MCF 10A (cell line): ENCODE measurements around the gene IREB2. TPM values are rescaled to one million over a fixed set of nuclear protein-coding genes. Genes with fewer than 3 reads are reported as not detected.

Experiments
- BruUV-seq: library from RNA; stranded (reverse); fragments of 400-500 nt; replicated peaks from 2 replicates; lab custom pipeline; 2021; lab: Mats Ljungman, UMichigan
- CTCF ChIA-PET: fragments of 300-600 bp; sonication (Branson Sonifier 250); formaldehyde crosslinking; extraction: SDS; loops from one replicate; lab custom pipeline; 2021; ENCODE audit warnings: antibody characterized with exemption, inconsistent platforms; lab: Yijun Ruan, JAX
- POLR2A ChIA-PET: fragments of 300-600, 350-650 bp; sonication (Branson Sonifier 250); formaldehyde crosslinking; extraction: SDS; loops from one replicate; lab custom pipeline; 2020; ENCODE audit warnings: antibody characterized with exemption, inconsistent platforms; lab: Yijun Ruan, JAX
- DNase-seq: peaks from one replicate; pipeline ENCODE4 v3.0.0-alpha.2; 2018; ENCODE audit not compliant: unreplicated experiment
- H3K27ac Mint-ChIP-seq: one replicate; pipeline ENCODE4 v1.8.0; 2022; ENCODE audit warnings: mild to moderate bottlenecking, low read depth, mixed read lengths; ENCODE audit not compliant: unreplicated experiment
- H3K27me3 Mint-ChIP-seq: one replicate; pipeline ENCODE4 v1.8.0; 2022; ENCODE audit warnings: mixed read lengths; ENCODE audit not compliant: insufficient read depth, unreplicated experiment
- H3K36me3 Mint-ChIP-seq: one replicate; pipeline ENCODE4 v1.8.0; 2022; ENCODE audit warnings: mild to moderate bottlenecking, moderate library complexity, mixed read lengths; ENCODE audit not compliant: insufficient read depth, unreplicated experiment
- H3K4me1 Mint-ChIP-seq: one replicate; pipeline ENCODE4 v1.8.0; 2022; ENCODE audit warnings: mixed read lengths; ENCODE audit not compliant: insufficient read depth, unreplicated experiment
- H3K4me3 Mint-ChIP-seq: one replicate; pipeline ENCODE4 v1.8.0; 2022; ENCODE audit warnings: mild to moderate bottlenecking, moderate library complexity, mixed read lengths; ENCODE audit not compliant: unreplicated experiment
- H3K9me3 Mint-ChIP-seq: one replicate; pipeline ENCODE4 v1.8.0; 2022; ENCODE audit warnings: mixed read lengths; ENCODE audit not compliant: unreplicated experiment
- intact Hi-C: fragments of 100-400 bp; cut with micrococcal nuclease; formaldehyde crosslinking; loops from 2 replicates; pipeline ENCODE4 v1.14.1; 2022
- total RNA-seq: library from RNA; stranded (reverse); gene quantifications from 2 replicates; pipeline ENCODE4 v1.2.3, GENCODE V29; 2022
- TF ChIP-seq, protein P1 (sequence below): fragments of 200-600 bp; IDR thresholded peaks from one replicate; pipeline ENCODE4 v1.8.0; 2022; ENCODE audit warnings: antibody characterized with exemption, mild to moderate bottlenecking; ENCODE audit not compliant: unreplicated experiment

Gene IREB2
- total RNA-seq, 1 experiment from 2014 or later: 43.4 TPM

DNA sequence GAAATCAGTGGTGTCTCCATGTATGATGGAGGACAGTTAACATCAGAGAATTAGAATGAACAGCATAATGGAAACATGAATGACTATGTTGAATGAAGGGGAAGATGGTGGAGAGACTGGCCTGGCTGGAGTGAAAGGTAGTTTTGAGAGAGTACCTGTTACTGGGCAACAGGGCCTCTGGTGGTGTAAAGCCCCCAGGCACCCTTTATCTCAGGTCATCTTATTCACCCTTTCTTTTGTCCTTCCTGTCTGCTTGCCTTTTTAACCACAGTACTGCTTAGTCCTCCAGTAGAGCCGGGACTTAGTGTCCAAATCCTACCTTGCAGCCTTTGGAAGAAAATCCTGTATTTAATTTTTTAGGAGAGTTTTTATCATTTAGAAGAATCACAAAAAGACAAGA is 6.2 kb downstream of the IREB2 start:
- BruUV-seq: no TSS peak
- no peak overlapping the region for H3K27ac Mint-ChIP-seq
- intact Hi-C loops: no loop called here

DNA sequence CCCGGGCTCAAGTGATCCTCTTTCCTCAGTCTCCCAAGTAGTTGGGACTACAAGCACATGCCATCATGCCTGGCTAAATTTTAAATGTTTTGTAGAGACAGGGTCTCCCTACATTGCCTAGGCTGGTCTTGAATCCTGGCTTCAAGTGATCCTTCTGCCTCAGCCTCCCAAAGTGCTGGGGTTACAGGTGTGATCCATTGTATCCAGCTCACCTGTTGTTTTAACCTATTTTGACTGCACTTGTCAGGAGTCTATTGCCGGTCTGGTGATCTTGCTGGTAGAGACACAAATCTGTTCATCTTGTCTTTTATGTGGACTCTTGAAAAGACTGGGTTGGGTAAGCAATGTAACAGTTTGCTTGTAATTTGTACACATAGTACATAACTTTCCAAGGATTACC is 7.9 kb downstream of the IREB2 start:
- no peak for DNase-seq
- intact Hi-C loops: no loop called here
- no peak overlapping the region for H3K4me3 Mint-ChIP-seq
- H3K27me3 Mint-ChIP-seq: no peaks in the 10 kb centered on the region
- no peaks in the 10 kb centered on the region for H3K9me3 Mint-ChIP-seq
- peaks cover 14% of the 10 kb centered on the region for H3K4me1 Mint-ChIP-seq
- TF ChIP-seq, protein P1, sequence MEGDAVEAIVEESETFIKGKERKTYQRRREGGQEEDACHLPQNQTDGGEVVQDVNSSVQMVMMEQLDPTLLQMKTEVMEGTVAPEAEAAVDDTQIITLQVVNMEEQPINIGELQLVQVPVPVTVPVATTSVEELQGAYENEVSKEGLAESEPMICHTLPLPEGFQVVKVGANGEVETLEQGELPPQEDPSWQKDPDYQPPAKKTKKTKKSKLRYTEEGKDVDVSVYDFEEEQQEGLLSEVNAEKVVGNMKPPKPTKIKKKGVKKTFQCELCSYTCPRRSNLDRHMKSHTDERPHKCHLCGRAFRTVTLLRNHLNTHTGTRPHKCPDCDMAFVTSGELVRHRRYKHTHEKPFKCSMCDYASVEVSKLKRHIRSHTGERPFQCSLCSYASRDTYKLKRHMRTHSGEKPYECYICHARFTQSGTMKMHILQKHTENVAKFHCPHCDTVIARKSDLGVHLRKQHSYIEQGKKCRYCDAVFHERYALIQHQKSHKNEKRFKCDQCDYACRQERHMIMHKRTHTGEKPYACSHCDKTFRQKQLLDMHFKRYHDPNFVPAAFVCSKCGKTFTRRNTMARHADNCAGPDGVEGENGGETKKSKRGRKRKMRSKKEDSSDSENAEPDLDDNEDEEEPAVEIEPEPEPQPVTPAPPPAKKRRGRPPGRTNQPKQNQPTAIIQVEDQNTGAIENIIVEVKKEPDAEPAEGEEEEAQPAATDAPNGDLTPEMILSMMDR: no peak
- POLR2A ChIA-PET: no interaction called here
- H3K36me3 Mint-ChIP-seq: peaks cover 74% of the 10 kb centered on the region
- peak overlapping the region; percentile 57 for H3K27ac Mint-ChIP-seq
- BruUV-seq: no TSS peak
- CTCF ChIA-PET: interaction anchor here (1.1 kb wide), 1 partner anchor 14 kb away, joined by 3 read pairs; no protein-coding TSS in a partner anchor

More for the DNA sequence above, 6.2 kb downstream of the IREB2 start:
- H3K27me3 Mint-ChIP-seq: no peaks in the 10 kb centered on the region
- ChIA-PET CTCF (interaction anchor here (0.6 kb wide), 1 partner anchor 160 kb away, joined by 3 read pairs; no protein-coding TSS in a partner anchor), POLR2A (interaction anchor here (0.7 kb wide), 1 partner anchor 8 kb away, joined by 5 read pairs; no protein-coding TSS in a partner anchor)
- H3K36me3 Mint-ChIP-seq: peaks cover 63% of the 10 kb centered on the region
- no peaks in the 10 kb centered on the region for H3K9me3 Mint-ChIP-seq
- H3K4me1 Mint-ChIP-seq: peaks cover 11% of the 10 kb centered on the region
- TF ChIP-seq, protein P1: no peak
- no peak overlapping the region for H3K4me3 Mint-ChIP-seq
- no peak for DNase-seq

DNA sequence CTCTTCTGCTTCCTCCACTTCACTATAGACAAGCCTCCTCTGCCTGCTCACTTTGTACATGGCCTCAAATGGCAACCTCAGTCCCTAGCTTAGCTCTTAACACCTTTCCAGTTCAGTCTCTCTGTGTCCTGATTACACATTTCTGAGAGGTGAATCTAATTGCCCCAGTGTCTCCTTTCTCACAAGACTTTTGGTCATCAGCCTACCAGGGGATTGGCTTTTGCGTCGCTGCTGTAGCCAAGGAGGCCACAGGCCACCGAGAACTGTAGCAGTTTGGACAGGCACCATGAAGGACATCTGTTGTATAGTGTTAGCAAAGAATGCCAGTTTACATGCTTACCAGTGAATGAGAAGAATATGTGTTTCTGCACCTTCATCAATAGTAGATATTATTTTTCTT is 8.5 kb downstream of the IREB2 start:
- H3K27me3 Mint-ChIP-seq: no peaks in the 10 kb centered on the region
- H3K4me3 Mint-ChIP-seq: no peak overlapping the region
- peaks cover 12% of the 10 kb centered on the region for H3K4me1 Mint-ChIP-seq
- TF ChIP-seq, protein P1: no peak
- no peaks in the 10 kb centered on the region for H3K9me3 Mint-ChIP-seq
- H3K36me3 Mint-ChIP-seq: peaks cover 68% of the 10 kb centered on the region
- BruUV-seq: no TSS peak
- DNase-seq: no peak
- CTCF ChIA-PET: interaction anchor here (1.1 kb wide), 1 partner anchor 14 kb away, joined by 3 read pairs; no protein-coding TSS in a partner anchor
- peak overlapping the region; percentile 57 for H3K27ac Mint-ChIP-seq
- POLR2A ChIA-PET: no interaction called here
- intact Hi-C loops: no loop called here

DNA sequence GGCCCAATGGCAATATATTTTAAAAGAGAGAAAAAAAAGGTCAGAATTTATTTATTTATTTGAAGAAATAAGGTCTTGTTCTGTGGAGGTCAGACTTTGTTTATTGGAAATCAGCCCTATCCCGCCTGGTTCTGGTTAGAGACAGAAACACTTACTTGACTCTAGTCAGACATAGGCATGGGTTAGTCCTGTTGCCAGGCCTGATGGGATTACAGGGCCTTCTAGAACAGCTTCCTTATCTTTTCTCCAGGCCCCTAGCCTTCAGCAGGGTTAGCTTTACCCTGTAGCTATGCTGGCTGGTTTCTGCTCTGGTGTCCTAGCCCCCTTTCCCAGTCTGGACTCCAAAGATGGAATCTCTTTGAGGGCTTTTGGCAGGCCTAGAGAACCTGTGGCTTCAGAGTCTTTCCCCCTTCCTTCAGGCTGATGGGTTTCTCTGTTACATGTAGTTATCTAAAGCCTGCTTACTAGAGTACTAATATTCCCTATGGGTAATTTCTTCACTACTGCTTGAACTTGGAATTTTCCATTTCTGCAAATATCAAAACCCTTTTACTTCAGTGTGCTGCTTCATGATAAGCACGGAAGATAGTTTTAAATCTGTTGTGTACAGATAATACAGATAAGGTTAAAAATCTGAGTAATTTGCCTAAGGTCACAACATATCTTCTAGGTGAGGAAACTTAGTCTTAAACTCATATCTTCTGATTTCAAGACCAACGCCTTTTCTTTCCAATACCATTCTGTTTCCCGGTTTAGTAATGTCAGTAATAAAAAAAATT is 10.6 kb downstream of the IREB2 start:
- TF ChIP-seq, protein P1: no peak
- no peak overlapping the region for H3K4me3 Mint-ChIP-seq
- no TSS peak for BruUV-seq
- no peaks in the 10 kb centered on the region for H3K27me3 Mint-ChIP-seq
- peak overlapping the region; percentile 25 for H3K27ac Mint-ChIP-seq
- ChIA-PET POLR2A (interaction anchor here (2.4 kb wide), 1 partner anchor 10 kb away, joined by 17 read pairs; the partner anchor contains the start of gene IREB2), CTCF (interaction anchor here (0.7 to 1.4 kb wide), 2 partner anchors 9 to 59 kb away, joined by 3 read pairs; no protein-coding TSS in a partner anchor)
- peaks cover 63% of the 10 kb centered on the region for H3K36me3 Mint-ChIP-seq
- intact Hi-C loops: no loop called here
- H3K9me3 Mint-ChIP-seq: no peaks in the 10 kb centered on the region
- DNase-seq: no peak
- H3K4me1 Mint-ChIP-seq: peaks cover 30% of the 10 kb centered on the region
